Vagina (tissue), 2 donors: Measurements from ENCODE around the gene TRIM3. TPM values are rescaled to one million over a fixed set of nuclear protein-coding genes. Genes with fewer than 3 reads are reported as not detected.

Experiments
- DNase-seq, 2 donors: peaks; one replicate each; pipeline ENCODE4 v3.0.0-alpha.2; 2017; ENCODE audit errors: extremely low spot score in 2 of 2
- H3K27ac ChIP-seq: fragments of 200-600 bp; sonication (generic); one replicate; pipeline ENCODE4 v1.5.1; 2019
- H3K27me3 ChIP-seq: fragments of 200-600 bp; sonication (generic); one replicate; pipeline ENCODE4 v1.5.1; 2019
- H3K36me3 ChIP-seq, 2 donors: fragments of 200-600 bp; sonication (generic); one replicate each; pipeline ENCODE4 v1.5.1; 2017 to 2019
- H3K4me1 ChIP-seq: fragments of 200-600 bp; sonication (generic); one replicate; pipeline ENCODE4 v1.5.1; 2019
- H3K4me3 ChIP-seq, 2 donors: fragments of 200-600 bp; sonication (generic); 1 replicate in 1 of 2; 2 replicates in 1 of 2; pipeline ENCODE4 v1.5.1; 2016 to 2019
- H3K9me3 ChIP-seq: fragments of 200-600 bp; sonication (generic); one replicate; pipeline ENCODE4 v1.5.1; 2019
- CTCF ChIP-seq, 3 experiments: fragments of 450-650 bp in 2 of 3; fragments of 200-600 bp in 1 of 3; sonication (generic) in 1 of 3; IDR thresholded peaks; one replicate each; pipeline ENCODE4 v1.5.1; 2017 to 2019; ENCODE audit warnings: antibody characterized with exemption in 3 of 3, mild to moderate bottlenecking in 2 of 3, moderate library complexity in 2 of 3
- POLR2A ChIP-seq, 2 donors: fragments of 450-650 bp; IDR thresholded peaks; one replicate each; pipeline ENCODE4 v1.6.1; 2017; ENCODE audit warnings: antibody characterized with exemption in 2 of 2, mild to moderate bottlenecking in 2 of 2, moderate library complexity in 2 of 2
- POLR2AphosphoS5 ChIP-seq, 2 donors: sonication (generic); formaldehyde crosslinking; IDR thresholded peaks; one replicate each; pipeline ENCODE4 v1.9.0; 2017; ENCODE audit warnings: antibody characterized with exemption in 2 of 2, mild to moderate bottlenecking in 2 of 2, low read depth in 1 of 2; ENCODE audit not compliant: insufficient read depth in 1 of 2
- intact Hi-C: fragments of 100-400 bp; cut with DNase I; formaldehyde crosslinking; loops from one replicate; pipeline ENCODE4 v1.15.1; 2023
- total RNA-seq: library from RNA; depleted of rRNA; stranded (reverse); fragments of >200 nt; gene quantifications from one replicate; pipeline ENCODE4 v1.2.3, GENCODE V29; 2016

TRIM3 gene
- total RNA-seq, 1 donor from 2014 or later = 27.5 TPM

GRCh38 chr11:6440906-6441358 lies 32.8 kb downstream of the TRIM3 start, which contains the start of gene HPX:
TSS of gene HPX (minus strand) at chr11:6440987. CDS start at chr11:6440963, 24 bp downstream.
- DNase-seq = no peak
- intact Hi-C loops = loop anchor here (10.0 kb wide), 1 partner anchor 56 kb away; no protein-coding TSS in a partner anchor
- H3K4me3 ChIP-seq = no peak within 1 kb of the TSS
- no peak within 1 kb of the TSS for H3K27ac ChIP-seq
- no peaks in the 10 kb centered on the region for H3K27me3 ChIP-seq
- TF ChIP-seq POLR2AphosphoS5 (IDR thresholded peaks at IDR 0.05; ENCODE audit: insufficient read depth in 1 of 2, low read depth in 1 of 2) (no peak), CTCF (IDR thresholded peaks at IDR 0.05) (no peak), POLR2A (IDR thresholded peaks at IDR 0.05) (no peak)
- no peaks in the 10 kb centered on the region for H3K4me1 ChIP-seq
- H3K9me3 ChIP-seq = no peaks in the 10 kb centered on the region
- no peaks in the 10 kb centered on the region for H3K36me3 ChIP-seq

GRCh38 chr11:6438979-6439571 lies 34.7 kb downstream of the TRIM3 start:
- H3K27me3 ChIP-seq = no peaks in the 10 kb centered on the region
- H3K9me3 ChIP-seq = no peaks in the 10 kb centered on the region
- no peak overlapping the region for H3K4me3 ChIP-seq
- no peak for DNase-seq
- intact Hi-C loops = loop anchor here (10.0 kb wide), 1 partner anchor 66 kb away; no protein-coding TSS in a partner anchor
- no peaks in the 10 kb centered on the region for H3K36me3 ChIP-seq
- TF ChIP-seq CTCF (IDR thresholded peaks at IDR 0.05) (peak in 2 of 3 experiments; percentile 14 to 22), POLR2A (IDR thresholded peaks at IDR 0.05) (no peak)
- no peak overlapping the region for H3K27ac ChIP-seq
- H3K4me1 ChIP-seq = no peaks in the 10 kb centered on the region

- Histone ChIP-seq H3K4me1 (no peaks in the 10 kb centered on the region), H3K27ac (no peak overlapping the region), H3K27me3 (no peaks in the 10 kb centered on the region), H3K4me3 (no peak overlapping the region), H3K36me3 (no peaks in the 10 kb centered on the region), H3K9me3 (no peaks in the 10 kb centered on the region)
- TF ChIP-seq CTCF (IDR thresholded peaks at IDR 0.05) (no peak), POLR2AphosphoS5 (IDR thresholded peaks at IDR 0.05; ENCODE audit: insufficient read depth in 1 of 2, low read depth in 1 of 2) (no peak), POLR2A (IDR thresholded peaks at IDR 0.05) (no peak)
- DNase-seq = no peak
- intact Hi-C loops = loop anchor here (10.0 kb wide), 1 partner anchor 67 kb away; no protein-coding TSS in a partner anchor
Observed at GRCh38 chr11:6437993-6438392, 35.7 kb downstream of the TRIM3 start.

GRCh38 chr11:6437423-6437822 lies 36.3 kb downstream of the TRIM3 start:
- H3K9me3 ChIP-seq = no peaks in the 10 kb centered on the region
- TF ChIP-seq POLR2AphosphoS5 (IDR thresholded peaks at IDR 0.05; ENCODE audit: insufficient read depth in 1 of 2, low read depth in 1 of 2) = no peak
- no peak for TF ChIP-seq POLR2A (IDR thresholded peaks at IDR 0.05)
- TF ChIP-seq CTCF (IDR thresholded peaks at IDR 0.05) = no peak
- H3K27me3 ChIP-seq = no peaks in the 10 kb centered on the region
- DNase-seq = no peak
- intact Hi-C loops = loop anchor here (10.0 kb wide), 1 partner anchor 67 kb away; no protein-coding TSS in a partner anchor
- H3K27ac ChIP-seq = no peak overlapping the region
- H3K4me3 ChIP-seq = no peak overlapping the region
- H3K4me1 ChIP-seq = no peaks in the 10 kb centered on the region
- no peaks in the 10 kb centered on the region for H3K36me3 ChIP-seq

- Histone ChIP-seq H3K9me3 (no peaks in the 10 kb centered on the region), H3K27ac (no peak overlapping the region), H3K4me3 (no peak overlapping the region), H3K27me3 (no peaks in the 10 kb centered on the region), H3K4me1 (no peaks in the 10 kb centered on the region), H3K36me3 (no peaks in the 10 kb centered on the region)
- intact Hi-C loops = loop anchor here (10.0 kb wide), 1 partner anchor 71 kb away; no protein-coding TSS in a partner anchor
- no peak for DNase-seq
- TF ChIP-seq CTCF (IDR thresholded peaks at IDR 0.05) = no peak
- no peak for TF ChIP-seq POLR2AphosphoS5 (IDR thresholded peaks at IDR 0.05; ENCODE audit: insufficient read depth in 1 of 2, low read depth in 1 of 2)
- no peak for TF ChIP-seq POLR2A (IDR thresholded peaks at IDR 0.05)
Observed at GRCh38 chr11:6433998-6434660, 39.6 kb downstream of the TRIM3 start.
